Measurements from ENCODE around the gene CDC45.
"Not testable (repeated sequence)": the region's sequence is repeated elsewhere in the genome, so short reads cannot be mapped to it uniquely, and the experiment has no call there.

CDC45 gene

DNA sequence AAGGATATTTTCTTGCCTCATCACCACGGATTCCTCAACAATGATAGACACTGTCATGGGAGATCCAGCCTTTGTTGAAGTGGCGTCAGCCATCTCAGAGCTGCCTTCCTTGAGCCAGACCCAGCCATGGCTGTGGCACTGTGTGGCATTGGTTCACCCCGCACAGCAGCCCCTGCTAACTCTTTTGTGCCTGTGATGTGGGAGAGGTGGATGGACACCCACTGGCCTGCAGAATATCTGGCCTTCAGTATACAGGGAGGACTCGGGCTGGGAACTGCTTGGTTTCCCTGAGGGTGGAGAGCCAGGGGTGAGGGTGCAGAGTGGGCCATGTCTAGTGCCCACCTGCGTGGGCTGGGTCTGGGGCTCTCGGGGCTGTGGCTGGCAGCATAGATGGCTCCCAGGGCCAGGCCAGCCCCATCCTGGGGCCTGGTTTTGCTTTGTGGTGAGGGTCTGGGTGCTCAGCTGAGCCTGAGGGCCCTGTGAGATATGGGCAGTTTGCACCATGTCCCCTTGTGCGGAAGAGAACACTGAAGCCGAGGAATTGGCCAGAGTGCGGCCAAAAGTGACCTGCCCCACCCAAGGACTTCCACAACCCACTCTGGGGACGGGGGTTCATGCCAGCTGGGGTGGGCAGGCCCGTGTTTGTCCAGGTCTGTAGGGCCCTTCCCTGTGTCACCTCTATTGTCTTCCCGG lies 38.3 kb downstream of the CDC45 start:
- no peak for DNase-seq

DNA sequence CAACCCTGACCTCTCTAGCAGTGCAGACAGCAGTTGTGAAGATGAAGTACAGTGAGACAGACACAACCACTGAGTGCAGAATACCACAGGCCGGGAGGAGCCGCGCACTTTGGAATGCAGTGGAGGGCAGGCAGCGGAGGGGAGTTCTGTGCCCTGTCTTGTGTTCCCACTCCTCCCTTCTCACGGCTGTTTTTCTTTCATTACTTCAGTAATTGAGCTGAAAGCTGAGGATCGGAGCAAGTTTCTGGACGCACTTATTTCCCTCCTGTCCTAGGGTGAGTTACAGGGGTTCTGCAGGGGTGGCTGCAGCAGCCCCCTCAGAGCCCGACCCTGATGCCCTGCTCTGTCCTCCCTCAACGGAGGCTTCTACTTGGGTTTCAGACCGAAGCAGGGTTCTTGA lies 38.9 kb downstream of the CDC45 start:
- no peak for DNase-seq

DNA sequence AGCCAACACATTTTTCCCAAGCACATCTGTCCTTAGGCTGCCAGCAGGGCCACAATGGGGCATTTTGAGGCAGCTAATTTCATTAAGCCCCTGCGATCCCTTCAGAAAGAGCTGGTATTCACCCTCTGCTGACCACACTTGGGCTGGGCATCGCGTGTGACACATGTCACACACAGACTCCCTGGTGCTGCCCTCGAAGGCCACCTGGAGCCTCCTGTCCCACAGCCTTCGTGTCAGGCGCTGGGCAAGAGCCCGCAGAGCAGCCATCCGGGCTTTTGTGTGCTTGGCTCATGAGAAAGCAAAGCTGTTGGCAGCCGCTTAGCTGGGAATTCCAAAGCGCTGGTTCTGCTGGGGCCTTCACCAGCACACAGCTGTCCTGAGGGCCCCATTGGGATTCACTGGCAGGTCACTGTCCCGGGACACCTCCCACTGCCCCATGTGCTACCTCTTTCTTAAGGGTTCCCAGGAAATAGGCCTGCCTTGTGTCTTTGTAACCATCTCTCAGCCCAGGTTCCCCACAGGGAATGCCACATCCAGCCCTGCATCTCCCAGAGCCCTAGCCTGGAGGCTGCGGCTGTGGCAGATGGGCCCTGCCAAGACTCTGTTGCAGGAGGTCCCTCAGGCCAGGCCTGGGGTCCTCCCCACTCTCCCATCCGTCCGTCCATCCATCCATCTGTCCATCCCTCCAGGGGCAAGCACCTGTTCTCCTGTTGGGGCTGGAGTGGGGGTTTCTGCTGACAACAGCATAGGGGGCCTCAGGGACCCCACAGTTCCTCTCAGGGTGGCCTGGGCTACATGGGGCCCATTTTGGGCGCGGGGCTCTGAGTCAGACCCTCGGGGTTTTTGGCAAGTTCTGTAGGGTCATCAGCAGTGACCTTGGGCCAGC lies 39.6 kb downstream of the CDC45 start:
- DNase-seq, result no peak

DNA sequence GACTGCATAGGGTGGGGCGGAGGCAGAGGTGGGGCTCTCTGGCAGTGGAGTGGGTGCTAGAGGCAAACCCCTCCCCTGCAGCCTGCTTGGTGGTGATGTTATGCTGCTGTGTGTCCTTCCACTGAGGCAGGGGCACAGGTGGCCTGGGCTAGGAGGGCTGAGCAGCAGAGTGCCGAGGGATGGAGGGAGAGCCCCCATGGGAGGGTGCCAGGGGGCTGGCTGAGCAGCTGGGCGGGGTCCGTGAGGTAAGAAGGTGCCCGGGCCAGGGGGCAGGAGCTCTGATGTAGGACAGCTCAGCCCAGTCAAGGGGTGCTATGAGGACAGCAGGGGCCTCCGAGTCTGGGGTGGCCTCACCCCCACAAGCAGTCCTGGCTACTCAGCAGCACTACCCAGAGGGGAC lies 40.3 kb downstream of the CDC45 start:
- DNase-seq, result no peak

DNA sequence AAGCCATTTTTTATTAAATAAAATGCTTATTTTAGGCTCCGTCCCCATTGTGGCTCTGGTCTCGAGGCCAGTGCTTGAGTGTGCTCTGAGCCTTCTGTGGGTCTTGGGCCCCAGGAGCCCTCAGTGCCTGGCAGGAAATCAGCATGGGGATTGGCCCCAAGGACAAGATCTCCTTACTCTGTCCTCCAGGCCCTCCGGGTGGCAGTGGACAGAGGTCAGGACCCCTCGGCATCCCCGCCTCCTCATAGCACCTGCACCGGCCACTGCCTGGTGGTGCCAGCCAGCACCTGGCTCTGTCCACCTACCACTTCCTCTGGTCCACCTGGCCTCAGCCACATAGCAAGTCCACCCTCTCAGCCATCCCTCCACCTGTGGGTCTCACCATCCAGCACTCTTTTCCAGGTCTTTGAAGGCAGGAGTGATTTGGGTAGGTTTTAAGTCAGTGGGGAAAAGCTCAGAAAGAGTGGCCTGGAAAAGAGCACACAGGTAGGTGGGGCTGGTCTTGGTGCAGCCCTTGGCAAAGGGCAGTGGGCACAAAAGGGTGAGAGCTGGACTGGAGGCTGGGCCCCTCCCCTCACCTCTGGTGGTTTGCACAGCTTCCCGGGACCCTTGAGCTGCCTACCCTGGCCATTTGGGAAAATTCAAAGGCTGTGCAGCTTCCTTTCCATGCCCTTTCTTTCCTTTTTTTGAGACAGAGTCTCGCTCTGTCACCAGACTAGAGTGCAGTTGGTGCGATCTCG lies 41.0 kb downstream of the CDC45 start:
- DNase-seq, result no peak

DNA sequence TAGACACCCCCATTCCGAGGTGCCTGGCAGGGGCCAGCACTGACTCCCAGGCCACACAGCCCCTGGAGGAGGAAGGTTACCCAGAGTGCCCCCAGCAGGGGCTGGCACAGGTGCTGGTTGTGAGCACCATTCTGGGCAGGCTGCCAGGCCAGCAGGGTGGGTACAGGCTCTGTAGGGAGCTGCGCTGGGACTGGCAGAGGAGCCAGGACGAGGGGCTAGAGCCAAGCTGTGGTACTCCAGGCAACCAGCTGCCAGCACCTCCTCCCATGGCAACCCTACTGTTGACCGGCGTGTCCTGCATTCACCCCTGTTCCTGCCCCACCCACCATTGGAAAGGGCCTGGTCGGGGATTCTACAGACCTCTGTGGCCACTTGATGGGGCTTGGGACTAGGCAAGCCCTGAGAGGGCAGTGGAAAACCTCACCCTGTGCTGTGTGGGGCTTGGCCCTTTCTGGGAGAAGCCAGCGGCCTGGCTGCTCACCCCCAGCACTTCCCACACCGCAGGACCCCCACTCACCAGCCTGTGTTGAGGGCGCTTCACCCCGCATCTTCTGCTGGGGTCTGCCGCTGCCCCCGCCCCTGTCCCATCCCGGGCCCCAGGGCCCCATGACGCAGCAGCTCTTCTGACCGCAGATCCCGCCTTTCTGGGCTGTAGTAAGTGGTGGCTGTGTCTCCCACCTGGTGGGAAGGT lies 42.6 kb downstream of the CDC45 start:
- DNase-seq, result peak; percentile 69

DNA sequence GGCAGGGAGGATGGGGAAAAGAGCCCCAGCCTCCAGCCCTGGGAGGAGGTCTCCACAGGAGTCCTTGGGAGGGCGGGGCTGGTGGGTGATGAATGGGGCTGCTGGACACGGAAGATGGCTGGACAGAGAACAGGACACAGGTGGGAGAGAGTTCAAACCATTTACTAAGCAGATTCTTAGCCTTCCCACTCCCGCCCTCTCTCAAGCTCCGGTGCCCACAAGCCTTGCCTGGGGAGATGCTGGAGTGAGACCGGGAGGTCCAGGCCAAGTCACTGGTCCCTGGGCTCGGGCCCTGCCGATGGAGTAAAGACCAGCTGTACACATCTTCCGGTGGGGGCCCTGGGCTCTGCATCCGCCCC lies 43.1 kb downstream of the CDC45 start:
- DNase-seq, result no peak

DNA sequence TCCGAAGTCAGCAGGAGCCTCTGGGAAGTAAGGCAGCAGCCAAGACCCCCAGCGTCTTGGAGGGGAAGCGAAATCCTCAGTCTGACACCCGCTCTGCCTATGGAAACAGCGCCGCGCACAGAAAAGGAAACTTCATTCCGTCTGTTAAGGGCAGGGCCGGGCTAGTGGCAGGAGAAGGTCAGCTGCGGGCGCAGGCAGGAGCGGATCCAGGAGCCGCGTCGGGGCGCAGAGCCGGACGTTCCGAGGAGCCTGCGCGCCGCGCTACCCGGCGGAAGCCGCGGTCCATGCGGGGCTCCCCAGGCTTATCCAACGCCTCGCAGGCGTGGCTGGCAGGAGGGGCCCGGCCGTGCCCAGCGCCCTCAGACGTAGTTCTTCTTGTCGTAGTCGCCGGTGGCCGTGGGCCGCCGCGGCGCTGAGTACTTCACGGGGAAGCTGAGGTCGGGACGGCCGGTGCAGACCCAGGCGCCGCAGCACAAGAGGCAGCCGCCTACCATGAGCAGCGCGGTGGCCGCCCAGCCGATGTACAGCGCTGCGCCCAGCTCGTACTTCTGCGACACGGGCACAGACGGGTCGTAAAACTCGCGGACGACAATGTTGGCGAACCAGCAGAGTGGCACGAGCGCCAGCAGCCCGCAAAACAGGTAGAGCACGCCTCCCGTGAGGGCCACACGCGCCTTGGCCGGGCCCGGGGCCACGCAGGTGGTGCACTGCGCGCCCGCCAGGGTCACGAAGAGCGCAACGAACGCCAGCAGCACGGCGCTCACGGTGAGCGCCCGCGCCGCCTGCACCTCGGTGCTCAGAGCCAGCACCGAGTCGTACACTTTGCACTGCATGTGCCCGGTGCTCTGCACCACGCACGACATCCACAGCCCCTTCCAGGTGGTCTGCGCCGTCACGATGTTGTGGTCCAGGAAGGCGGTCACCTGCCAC lies 43.8 kb downstream of the CDC45 start:
- no peak for DNase-seq

DNA sequence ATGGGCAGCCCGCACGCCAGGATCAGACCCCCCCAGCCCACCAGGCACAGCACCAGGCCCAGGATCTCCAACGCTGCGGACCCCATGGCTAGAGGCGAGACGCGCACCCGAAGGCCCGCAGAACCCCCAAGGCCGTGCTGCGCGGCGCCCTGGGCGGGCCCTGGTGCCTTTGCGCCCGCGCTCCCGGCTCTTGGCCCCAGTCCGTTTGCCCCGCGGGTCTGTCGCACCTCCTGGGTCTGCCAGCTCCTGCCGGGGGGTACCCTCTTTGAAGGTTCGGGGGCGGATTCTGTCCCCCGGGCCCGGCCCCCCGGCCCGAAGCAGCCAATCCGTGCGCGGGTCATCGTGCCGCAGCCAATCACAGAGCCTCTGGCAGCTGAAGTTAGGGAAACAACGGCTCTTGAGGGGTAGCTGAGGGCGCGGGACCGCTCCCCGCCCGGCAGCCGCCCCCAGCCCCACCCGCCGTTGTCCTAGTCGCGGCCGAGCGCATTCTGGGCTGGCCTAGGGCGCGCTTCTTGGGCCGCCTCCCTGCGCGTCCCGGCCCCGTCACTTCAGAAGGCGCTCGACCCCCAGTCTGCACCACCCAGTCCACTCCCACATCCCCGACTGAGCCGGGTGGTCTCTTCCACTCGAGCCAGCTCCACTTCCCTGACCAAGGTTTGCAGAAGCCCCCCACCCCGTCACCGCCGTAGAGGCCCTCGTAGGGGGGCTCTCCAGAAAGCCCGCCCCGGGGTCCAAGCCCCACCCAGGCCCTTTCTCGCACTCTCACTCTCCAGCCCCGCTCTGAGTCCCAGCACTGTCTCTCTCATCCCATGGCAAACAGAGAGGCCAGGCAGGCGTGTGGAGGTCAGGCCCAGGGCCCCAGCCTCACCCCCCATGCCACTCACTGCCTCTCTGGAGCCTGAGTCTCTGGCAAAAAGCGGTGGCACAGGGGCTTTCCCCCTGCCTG lies 44.7 kb downstream of the CDC45 start, which contains the start of gene CLDN5:
TSS of gene CLDN5 (minus strand) at position 241 of the 946 bp plus-strand sequence. CDS start at position 86, 155 bp downstream.
- no peak for DNase-seq

DNA sequence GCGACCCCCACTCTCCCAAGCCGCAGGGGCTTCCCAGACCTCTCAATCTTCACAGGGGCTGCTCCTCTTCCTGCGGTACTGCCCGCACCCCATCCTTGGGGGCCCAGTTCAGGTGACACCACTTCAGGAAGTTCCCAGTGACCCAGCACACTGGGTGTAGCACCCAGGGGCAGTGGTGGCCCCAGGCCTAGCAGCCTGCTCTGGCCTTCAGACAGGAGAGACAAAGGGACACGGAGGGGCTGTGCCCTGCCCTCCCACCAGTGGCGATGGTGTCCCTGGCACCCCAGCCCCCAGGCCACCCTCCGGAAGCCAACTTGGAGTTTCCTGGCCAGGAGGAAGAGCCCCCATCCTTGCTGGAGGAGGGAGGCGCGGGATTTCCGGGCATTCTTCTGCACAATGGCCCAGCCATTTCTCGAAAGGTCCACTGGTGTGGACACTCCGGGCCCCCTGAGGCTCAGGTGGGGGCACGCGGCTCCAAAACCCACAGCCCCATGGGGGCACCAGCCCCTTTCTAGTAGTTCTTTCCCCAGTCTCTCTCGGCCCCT lies 45.5 kb downstream of the CDC45 start:
- no peak for DNase-seq

DNA sequence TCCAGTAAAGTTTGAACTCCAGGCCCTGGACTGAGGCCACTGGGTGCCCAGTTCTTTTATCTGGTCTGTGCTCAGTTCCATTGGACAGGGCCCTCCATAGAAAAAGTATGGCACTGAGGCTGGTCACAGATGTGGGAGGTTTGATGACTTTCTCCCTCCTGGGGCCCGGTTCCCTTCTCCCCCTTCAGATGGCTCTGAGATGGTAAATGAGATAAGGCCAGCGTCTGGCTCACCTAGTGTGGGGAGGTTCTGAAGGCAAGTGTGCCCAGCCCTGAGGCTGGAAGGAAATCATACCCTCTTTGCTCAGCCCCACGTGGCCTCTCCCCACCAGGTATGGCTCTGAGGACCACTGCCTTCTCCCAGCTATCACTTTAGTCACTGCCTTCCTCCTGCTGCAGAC lies 45.9 kb downstream of the CDC45 start:
- DNase-seq, result no peak

DNA sequence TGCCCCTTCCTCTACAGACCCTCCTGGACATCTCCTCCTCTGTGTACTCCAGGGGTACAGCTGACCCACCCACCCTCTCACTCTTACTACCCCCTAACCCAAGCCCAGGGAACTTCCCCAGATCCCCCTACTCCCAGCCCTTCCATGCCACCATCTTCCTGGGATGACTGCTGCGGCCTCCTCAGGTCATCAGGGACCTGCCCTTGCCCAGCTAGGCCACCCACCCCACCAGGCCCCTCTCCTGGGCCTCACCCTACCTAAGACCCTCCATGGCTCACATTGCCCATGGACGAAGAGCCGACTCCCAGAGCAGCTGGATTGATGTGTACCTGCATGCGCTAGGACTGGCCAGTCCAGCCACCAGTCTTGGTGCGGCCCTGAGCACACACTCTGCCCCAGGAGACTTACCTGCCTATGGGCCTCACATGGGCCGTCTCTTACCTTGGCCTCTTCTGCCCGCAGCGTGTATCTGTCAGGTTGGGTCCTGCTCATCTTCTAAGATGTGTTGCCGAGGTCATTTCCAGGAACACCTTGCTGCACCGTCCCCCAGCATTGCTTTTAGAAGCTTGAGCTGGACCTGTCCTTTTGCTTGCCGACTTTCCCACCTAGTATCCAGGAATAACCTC lies 46.5 kb downstream of the CDC45 start:
- no peak for DNase-seq

DNA sequence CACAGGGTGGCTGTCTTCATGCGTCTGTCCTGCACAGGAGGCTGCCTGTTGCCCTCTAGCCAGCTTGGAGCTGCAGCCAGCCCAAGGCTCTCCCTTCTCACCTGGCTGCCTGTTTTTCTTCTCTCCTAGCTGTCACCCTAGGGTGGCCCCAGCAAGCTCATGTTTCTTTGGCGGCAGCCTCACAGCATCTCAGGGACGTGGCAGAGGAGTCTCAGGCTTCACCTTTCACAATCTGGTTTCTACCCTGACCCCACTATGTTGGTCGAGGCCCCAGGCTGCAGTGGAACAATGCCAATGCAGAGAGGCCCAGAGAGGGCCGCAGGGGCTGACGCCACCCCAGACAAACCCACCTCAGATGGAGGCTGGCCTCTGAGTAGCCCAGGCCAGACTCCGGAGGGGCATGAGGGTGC lies 47.0 kb downstream of the CDC45 start:
- DNase-seq, result no peak

DNA sequence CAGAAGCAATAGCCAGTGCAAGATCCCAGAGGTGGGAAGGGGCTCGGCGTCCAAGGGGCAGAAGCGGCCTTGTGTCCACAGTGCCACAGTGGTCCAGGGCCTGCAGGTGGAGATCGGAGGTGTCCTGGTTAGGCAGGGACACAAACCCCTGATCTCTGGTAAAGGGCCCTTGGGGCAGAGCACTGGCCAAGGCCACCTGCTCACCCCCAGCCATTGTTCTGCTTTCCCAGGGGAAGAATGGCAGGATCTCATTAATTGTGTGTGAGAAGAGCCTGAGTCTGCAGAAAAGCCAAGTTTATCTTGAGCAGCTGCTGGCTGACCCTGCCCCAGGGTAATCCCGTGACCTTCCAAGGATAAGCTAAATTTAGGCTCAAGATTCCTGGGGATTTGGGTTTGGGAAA lies 47.6 kb downstream of the CDC45 start:
- DNase-seq, result no peak

DNA sequence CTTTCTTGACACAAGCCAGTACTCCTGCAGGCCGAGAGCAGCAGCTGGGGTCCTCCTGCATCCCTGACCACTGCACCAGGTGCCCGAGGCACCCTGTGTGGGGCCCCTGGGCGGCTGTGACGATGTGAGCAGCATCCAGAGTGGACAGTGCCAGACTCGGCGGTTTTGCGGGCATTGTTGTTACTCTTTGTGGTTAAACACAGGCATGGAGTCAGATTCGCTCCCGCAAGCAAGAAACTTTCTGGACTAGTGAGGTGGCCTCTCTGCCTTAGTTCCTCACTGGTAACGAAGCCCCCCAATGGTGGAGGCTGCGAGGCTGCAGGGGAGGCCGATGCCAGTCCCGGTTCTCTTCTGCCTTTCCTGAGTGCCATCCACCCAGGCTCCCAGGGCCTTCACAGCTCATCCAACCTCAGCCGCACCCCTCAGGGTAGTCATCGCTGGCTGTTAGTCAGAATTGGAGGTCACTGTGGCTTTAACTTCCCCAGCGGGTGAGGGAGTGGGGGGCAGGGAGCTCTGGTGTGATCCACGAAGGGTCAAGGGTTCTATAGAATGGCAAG lies 48.2 kb downstream of the CDC45 start:
- no peak for DNase-seq

DNA sequence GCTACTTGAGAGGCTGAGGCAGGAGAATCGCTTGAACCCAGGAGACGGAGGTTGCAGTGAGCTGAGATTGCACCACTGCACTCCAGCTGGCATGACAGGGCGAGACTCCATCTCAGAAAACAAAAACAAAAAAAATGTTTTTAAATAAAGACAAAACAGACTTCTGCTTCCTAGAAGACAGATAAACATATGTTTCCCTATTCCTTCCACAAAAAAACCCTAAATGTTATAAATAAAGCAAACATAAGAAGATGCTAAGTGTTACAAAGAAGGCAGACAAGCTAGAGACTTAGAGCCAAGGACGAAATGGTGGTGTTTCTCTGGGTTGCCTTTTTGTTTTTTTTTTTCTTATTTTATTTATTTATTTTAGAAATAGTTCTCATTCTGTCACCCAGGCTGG lies 50.1 kb downstream of the CDC45 start:
- DNase-seq, result no peak

DNA sequence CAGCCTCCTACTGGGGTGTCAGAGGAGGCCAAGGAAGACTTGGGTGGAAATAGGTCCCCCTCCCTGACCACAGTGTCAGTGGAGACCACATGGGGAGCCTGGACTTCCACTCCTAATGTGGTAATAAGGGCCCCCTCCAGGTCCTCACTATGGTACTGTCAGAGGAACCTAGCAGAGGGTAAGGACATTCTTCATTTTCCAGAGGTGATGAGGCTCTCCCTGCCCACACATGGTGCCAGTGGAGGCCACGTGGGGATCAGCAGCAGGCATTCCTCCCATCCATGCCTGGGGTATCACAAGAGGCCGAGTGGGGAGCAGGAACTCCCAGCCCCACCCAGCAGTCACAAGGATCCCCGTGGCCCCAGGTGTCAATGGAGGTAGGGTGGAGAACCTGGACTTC lies 51.0 kb downstream of the CDC45 start:
- no peak for DNase-seq

DNA sequence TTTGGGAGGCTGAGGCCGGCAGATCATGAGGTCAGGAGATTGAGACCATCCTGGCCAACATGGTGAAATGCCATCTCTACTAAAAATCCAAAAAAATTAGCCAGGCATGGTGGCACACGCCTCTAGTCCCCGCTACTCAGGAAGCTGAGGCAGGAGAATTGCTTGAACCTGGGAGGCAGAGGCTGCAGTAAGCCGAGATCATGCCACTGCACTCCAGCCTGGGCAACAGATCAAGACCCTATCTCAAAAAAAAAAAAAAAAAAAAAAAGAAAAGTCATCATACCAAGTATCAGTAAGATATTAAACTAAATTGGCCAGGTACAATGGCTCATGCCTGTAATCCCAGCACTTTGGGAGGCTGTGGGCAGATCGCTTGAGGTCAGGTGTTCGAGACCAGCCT lies 51.6 kb downstream of the CDC45 start:
- DNase-seq, result not testable (repeated sequence)

DNA sequence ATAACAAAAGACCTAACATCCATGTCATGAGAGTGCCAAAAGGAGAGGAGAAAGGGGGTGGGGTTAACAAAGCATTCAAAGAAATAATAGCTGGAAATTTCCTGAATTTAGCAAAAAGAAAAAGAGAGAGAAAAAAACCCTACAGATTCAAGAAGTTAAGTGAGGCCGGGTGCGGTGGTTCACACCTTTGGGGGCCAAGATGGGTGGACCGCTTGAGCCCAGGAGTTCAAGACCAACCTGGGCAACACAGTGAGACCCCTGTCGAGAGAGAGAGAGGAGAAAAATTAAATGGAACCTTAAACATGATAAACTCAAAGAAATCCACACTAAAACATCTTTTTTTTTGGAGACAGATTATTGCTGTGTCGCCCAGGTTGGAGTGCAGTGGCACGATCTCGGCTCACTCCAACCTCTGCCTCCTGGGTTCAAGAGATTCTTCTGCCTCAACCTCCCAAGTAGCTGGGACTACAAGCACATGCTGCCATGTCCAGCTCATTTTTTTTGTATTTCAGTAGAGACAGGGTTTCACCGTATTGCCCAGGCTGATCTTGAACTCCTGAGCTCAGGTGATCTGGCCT lies 53.4 kb downstream of the CDC45 start:
- no peak for DNase-seq

Data from NCI-H2081 treated with DMSO at 0.1 percent for 48 hours (cell line).